GM21619 (cell line): ENCODE data around the gene MYO1G.

ENCODE experiments used
- ATAC-seq: cut with Tn5 transposase; IDR thresholded peaks from one replicate; pipeline ENCODE4 v1.9.1; 2021; ENCODE audit not compliant: unreplicated experiment

MYO1G gene

DNA sequence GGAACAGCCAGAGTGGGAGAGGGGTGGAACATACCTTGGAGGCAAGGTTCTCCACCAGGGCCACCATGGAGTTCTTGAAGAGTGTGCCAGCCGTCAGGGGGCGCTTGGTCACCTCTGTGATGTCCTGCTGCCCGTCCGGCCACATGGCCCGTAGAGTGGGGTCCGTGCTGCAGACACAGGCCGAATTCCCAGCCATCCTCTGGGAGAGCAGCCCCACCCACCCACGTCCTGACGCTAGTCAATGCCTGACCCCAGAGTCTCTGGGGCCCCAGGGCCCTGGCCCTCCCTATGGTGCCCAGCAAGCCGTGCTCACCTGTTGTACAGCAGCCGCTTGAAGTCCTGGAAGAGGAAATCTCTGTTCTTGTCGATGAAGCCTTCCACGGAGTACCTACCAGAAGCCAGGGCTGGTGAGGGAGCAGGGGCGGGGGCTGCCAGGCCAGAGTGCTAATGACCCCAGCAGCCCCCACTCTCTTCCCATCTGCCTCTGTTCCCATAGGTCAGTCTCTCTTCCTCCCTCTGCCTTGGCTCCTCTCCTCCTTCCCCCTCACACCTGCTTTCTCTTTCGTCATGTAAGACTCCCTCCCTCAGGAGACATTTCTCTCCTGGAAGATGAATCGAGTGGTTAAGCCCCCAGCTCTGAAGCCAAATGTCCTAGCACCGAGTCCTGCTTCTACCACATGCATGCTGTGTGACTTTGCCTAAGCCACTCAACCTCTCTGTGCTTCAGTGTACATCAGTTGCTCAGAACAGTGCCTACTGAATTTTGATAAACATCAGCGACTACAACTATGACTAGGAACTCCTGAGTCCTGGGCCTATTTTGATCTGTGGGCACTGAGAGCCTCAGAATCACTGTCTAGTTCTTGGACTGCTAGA lies 11.0 kb downstream of the MYO1G start:
- ATAC-seq: no peak

DNA sequence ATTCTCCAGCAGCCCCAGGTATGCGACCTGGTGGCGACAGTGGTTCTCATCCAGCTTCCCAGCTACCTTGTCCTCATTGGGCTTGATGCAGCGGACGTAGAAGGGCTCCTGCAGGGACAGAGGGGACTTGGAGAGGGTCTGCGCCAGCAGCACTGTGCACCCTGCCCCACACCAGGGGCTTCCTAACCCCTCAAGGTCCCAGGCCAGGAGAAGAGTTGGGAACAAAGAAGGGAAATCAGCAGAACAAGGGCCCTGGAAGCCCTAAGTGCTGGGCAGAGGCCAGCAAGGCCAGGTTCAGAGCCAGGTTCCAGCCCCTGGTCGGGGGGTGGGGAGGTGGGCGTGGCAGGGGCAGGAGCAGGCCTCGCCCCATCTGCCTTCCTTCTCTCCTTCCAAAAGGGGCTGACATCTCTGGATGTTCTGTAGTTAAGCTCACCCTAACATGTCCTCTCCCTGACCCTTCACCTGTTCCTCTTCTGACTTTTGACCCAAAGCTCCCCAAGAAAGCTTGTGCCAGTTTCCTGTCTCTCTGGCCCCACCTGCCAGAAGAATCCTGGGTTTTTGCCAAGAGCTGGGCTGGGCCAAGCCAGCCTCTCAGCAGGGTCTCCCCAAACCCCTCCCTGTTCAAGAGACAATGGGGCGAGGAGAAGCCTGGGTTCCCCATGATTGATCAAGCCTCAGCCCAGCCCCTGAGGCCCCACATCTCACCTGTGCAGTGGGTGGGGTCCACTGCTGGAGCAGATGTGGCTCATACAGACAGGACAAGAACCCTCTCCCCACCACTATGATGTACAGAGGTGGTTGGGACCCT lies 11.9 kb downstream of the MYO1G start:
- ATAC-seq: no peak

DNA sequence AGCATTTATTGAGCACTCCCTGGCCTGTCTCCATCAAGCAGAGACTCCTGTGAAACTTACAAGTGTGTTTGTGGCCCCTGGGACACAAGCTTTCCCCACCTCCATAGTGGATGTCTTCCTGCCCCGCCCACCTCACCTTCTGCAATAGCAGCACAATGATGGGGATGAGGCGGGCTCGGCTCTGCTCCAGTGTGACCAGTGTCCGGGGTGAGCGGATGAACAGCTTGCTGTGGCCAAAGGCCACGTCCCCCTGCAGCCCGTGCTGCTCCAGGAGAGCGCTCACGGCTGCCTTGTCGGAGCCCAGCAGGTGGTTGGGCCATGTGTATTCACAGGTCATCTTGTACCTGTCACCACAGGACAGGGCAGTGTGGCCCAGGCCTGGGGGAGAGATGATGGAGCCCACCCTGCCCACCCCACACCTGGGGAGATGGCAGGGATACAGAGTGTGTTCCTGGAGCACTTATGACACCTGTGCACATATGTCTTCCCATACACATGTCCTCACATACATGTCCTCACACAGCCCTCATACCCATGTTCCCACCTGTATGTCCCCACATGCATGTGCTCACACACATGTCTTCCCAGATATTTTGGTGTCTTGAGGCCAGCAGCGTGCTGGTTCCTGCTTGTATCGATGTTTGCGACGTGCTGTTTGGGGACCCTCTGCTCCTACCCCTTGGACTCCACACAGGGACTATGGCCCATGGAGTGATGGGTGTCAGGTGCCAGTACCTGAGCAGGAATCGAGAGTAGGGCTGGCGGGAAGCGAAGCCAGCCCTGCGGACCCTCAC lies 12.7 kb downstream of the MYO1G start:
- no peak for ATAC-seq

DNA sequence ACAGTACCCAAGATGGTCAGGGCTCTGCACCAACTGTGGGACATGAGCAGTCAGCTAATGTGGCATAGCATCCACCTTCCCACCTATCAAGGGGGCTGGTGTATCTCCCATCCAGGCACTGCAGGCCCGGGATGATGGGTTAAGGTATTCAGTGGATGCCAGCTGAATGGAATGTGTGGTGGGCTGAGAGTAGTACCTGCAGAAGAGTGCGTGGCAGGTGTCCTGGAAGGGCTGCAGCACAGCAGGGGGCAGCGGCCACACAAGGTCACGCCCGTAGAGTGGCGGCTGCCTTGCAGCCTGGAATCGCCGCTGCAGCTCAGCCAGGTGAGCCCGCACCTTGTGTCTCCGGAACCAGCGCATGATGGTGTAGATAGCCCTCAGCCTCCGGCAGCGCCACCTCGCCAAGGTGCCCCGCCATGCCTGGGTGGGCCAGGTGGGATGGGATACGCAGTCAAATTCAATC lies 13.3 kb downstream of the MYO1G start:
- no peak for ATAC-seq

DNA sequence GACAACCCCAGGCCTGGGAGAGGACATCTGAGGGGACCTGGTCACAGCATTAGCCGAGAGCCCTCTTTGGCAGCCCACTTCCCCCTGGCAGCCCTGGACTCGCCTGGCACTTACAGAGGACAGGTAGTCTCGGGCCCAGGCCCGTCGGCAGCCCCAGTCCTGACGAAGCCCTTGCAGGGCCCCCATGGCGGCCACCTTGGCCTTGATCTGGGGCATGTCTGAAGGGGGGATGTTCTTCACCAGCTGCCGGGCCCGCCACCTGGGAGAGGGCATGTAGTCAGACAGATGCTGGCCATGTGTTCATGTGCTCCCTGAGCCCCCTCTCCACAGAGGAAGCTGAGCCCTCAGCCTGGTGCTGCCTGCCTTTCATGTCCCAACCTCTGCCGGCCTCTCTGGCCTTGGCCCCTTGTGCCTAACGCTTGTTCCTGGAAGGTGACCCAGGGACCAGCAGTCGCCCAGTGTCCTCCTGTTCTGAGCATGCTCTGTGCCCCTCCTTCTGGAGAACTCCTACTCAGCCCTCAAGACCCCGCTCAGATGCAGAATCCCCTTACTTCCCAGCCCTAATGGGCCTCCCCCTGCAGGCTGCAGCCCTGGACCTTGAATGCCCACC lies 13.9 kb downstream of the MYO1G start:
- ATAC-seq: no peak

DNA sequence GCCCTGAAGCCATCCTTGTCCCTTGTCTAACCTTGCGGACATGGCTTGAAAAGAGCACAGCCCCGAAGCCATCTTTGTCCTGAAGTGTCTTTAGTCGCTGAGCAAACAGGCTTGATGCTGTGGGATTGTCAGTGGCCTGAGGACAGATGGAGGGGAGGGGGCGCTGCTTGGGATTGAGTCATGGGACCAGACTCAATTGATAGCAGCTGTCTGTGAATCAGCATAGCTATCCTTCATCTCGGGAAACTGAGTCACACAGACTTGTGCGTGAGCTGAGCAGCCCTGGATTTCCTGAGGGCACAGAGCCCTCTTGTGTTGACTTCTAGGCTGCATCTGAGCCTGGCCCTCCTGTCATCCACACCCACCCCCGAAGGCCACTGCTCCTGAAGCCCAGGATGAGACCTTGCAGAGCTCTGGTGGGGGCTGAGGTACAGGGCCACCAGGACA lies 14.4 kb downstream of the MYO1G start:
- ATAC-seq: no peak

DNA sequence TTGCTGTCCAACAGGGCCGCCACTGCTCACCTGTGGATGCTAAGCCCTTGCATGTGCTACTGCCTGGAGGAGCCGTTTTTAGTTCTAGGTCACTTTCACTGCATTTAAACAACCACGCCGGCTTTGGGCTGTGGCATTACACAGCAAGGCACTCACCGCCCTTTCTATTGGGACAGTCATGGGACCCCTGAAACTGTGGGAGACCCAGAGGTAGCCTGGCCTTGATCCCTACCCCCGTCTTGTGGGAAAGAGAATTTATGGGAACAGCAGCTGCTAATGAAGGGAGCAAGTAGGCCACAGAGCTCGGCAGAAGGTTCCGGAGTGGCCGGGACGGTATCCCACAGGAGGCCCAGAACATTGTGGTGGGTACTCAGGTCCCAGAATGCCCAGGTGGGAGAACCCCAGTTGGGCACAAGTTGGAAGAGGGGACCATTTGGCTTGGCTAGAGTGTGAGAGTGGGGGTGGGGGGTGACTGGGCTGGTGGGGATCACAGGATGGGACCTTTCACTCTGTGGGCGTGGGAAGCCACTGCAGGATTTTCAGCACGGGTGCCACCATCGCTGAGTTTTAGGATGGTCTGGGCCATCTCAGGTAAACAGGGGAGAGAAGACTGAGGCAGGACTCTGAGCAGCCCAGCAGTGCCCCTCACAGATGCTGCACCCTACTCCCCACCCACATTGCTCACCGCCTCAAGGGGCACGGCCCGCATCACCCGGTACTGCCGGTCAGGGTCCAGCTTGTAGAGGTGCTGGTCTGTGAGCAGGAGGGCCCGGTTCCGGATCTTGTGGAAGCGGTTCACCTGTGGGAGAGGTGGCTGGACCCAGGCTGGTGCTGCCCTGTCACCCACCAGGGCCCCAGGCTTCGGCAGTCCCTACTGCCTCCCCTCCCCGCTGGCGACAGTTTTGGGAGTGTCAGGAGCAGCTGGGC lies 15.2 kb downstream of the MYO1G start:
- ATAC-seq: no peak

DNA sequence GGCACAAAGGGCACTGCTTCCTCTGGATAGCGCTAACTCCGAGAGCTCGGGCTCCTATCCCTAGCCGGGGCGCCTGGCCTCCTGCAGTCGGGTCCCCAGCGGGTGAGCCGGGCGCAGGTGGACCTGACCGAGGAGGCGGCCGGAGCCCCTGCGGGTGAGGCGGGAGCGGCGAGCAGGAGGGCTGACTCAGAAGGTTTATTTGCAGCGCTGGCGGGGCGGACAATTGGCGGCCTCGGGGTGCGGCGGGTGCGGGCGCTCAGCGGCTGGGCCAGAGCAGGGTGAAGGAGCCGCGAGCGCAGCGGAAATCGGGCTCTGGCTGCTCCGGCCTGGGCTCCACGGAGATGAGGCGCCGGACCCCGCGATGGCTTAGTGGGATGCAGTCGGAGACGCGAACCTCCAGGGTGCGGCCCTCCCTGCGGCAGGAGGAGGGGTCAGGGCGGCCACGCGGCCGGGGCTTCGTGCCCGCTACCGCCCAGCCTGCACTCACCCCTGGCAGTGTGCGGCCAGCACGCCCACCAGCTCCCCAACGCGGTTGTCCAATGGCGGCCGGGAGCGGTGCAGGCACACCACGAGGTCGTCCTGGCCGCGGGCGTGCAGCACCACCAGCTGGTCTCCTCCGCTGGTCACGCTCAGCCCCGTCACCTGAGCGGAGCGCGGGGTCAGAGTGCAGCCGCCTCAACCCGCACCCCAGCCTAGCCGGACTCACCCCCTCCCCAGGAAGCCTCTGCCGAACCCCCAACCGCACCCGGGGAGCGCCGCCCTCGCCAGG lies 16.1 kb downstream of the MYO1G start:
- no peak for ATAC-seq

DNA sequence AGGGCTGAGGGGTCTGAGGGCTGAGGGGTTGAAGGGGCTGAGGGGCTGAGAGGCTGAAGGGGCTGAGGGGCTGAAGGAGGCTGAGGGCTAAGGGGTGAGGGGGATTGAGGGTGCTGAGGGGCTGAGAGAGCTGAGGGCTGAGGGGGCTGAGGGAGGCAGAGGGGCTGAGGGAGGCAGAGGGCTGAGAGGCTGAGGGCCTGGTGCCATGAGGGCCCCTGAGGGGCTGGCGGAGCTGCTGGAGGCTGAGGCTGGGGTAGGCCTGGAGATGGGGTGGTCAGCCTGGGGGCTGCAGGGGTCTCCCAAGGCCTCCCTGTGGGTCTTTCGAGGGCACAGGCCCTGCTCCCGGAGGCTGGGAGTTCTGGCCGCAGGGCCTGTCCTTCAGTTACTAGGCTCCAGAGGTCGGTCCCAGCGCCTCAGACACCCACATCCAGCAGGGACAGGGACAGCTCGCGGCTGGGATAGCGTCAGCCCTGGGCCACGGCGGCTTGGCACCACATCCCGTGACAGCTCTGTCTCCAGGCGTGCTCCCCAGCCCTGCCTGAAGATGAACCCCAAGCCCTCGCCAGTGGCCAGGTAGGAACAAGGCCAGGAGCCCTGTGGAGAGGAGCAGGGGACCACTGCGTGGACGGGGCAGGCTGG lies 16.9 kb downstream of the MYO1G start:
- ATAC-seq: no peak

DNA sequence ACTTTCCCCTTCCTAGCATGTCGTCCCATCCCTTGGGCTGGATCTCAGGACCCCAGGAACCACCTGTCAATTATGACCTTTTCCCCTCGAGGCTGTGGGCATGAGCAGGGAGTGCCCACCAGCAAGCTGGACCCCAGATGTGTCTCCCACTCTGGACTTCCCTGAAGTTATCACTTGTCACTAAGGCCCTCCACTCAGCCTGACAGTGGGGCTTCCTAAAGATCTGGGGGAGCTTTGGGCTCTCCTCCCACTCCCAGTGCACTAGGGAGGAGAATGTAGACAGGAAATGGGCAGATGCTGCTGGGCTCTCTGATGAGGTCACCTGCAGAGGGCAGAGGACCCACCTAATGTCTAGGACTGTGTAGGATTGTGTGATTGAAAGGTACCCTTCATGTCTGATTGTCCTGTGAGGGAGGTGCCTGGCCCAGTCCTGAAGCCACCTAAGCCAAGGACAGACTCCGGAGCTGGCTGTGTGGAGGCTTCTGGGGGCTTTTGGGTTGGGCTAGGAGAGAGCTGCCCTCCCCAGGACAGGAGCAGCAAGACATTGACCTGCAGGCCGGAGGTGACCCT lies 18.7 kb downstream of the MYO1G start:
- no peak for ATAC-seq

DNA sequence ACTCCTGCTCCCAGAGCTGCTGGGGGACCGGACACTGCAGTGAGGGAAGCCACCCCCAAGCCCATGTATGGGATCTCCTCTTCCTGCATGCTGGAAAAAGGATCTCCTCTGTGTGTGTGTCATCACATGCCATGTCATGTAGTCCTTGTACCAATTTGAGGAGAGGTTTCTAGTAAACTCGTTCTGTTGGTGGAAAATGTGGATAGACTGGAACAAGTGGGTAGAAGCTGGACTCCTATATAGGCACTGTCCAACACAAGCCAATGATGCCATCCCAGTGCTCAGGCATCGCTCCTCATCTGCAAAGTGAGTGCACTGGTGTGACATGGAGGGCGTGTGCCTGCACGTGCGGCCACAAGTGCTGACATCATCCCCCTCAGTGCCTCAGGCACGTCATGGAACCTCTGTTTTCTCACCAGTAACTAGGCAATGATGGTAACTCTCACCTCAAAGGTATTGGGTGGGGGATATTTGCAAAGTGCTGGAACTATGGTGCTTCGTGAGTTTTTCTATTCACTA lies 19.3 kb downstream of the MYO1G start:
- no peak for ATAC-seq

DNA sequence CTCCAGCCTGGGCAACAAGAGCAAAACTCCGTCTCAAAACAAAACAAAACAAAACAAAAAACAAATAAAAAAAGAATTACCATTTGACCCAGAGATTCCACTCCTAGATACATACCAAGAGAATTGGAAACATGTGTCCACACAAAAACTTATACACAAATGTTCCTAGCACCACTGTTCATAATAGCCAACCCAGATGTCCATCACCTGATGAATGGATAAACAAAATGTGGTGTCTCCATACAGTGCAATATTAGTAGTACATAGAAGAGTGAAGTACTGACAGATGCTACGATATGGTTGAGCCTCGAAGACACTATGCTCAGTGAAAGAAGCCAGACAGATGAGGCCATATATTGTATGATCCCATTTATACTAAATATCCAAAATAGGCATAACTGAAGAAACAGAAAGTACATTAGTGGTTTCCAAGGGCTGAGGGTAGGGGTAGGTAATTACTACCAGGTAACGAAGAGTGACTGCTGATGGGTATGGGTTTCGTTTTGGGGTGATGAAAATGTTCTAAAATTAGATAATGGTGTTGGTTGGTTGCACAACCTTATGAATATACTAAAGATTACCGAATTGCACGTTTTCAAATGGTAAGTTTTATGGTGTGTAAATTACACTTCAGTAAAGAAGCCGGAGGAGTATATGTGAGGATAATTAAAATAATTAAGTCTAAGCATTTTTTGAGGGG lies 20.0 kb downstream of the MYO1G start:
- ATAC-seq: no peak

DNA sequence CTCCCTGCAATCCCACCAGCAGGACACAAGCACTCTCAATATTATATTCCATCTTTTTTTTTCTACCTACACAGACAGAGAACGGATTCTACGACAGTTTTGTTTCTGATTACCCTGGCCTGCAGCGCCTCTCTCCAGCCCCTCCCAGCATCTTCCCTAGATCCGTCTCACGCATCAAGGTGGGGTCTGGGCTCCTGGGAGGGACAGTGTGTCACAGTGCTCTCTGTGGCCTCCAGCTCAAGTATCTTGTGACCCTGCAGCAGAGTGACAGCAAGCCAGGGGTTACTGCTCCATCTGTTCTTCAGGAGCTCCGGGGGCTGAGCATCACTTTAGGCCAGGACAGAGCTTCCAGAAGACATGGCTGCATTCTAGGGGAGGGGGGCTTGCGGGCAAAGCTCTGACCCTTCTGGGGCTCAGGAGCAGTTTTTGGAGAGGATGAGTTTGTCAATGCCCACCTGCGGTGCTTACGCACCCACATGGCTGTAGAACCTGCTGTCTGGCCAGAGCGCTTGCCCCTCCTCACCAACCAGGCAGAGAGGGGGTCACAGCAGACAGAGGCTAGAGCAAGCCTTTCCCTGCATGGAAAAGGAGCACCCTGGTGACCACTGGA lies 22.6 kb downstream of the MYO1G start:
- no peak for ATAC-seq

DNA sequence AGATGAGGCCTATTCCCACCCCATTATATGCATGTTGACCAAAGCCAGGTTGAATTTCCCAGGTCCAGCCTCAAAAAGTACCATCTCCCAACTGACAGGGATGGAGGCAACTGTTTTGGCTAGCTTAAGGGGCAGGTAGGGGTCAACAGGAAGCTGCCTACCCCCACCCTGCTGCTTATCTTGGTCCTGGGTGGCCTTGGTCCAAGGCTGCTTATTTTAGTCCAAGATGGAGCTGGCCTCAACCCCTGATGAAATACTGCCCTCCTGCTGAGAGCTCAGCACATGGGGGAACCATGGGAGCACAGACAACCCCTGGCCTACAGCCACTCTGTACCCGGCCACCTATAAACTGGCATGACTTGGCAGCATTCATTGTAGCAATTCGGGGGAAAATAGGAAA lies 23.1 kb downstream of the MYO1G start:
- no peak for ATAC-seq

DNA sequence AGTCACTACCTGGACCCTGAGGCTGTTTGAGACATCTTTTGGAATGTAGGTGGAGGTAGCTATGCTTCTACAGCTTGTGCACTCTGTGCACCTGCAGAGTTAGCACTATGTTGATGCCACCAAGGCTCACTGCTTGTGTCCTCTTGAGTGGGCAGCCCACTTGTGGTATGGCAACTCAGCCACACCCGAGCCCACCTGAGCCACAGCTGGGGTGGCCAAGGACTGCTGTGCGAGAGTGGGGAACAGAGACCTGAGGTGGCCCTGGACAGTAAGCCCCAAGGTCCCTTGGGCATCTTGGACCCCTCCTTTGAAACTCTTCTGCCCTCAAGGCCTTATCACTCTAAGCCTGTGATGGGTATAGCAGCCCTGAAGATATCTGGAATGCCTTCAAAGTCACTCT lies 25.7 kb downstream of the MYO1G start:
- ATAC-seq: no peak

DNA sequence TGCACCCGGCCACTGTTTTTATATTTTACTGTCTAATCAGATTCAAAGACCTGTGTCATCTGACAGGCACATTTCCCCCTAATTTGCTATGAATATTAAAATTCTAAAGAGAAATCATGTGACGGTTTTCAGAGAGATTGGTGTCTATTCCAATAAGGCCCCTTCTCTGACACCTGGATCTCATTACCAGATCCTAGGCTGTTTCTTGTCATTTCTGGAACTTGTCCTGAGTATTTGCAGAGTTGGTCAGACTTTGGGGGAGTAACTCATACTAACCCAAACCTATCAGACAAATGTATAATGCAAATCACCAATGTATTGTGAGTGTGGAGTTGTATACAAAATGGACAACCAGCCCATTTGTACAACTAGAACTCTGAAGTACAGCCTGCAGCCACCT lies 29.5 kb downstream of the MYO1G start:
- ATAC-seq: no peak

DNA sequence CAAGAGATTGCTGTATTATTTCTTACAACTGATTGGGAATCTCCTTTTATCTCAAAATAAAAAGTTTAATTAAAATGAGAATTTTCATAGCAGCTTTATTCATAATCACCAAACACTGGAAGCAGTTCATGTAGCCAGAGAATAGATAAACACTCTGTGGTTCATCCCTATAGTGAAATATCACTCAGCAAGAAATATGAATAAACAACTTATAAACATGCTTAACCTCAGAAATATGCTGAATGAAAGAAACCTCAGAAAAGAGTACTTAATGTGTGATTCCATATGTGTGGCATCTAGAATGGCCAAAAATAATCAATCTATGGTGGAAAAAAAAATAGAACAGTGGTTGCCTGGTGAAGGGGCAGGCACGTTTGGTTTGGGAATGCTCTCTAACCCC lies 33.3 kb downstream of the MYO1G start:
- no peak for ATAC-seq
